IMR-90 (cell line): ENCODE results near the gene TM7SF2. TPM values are rescaled to one million over a fixed set of nuclear protein-coding genes. Genes with fewer than 3 reads are reported as not detected.

Source experiments
- ATAC-seq: fragments of 200-7000 bp; cut with Tn5 transposase; 2 replicates; pipeline ENCODE4 v1.9.1; 2020; ENCODE audit warnings: low read depth, mild to moderate bottlenecking, moderate library complexity
- BruUV-seq: library from RNA; stranded (reverse); fragments of 400-500 nt; replicated peaks from 2 replicates; lab custom pipeline; 2021; lab: Mats Ljungman, UMichigan
- CTCF ChIA-PET: fragments of 300-600 bp; formaldehyde crosslinking; extraction: SDS; loops from one replicate; lab custom pipeline; 2021; ENCODE audit warnings: antibody characterized with exemption; lab: Yijun Ruan, JAX
- POLR2A ChIA-PET: fragments of 300-600 bp; sonication (Branson Sonifier 250); formaldehyde crosslinking; loops from one replicate; lab custom pipeline; 2022; ENCODE audit warnings: antibody characterized with exemption; ENCODE audit not compliant: unreplicated experiment; lab: Charles Lee
- DNase-seq: peaks from one replicate; pipeline ENCODE4 v3.0.0; 2013
- H2AFZ ChIP-seq: replicated peaks from 2 replicates; pipeline ENCODE3; 2013; ENCODE audit warnings: low read length, mild to moderate bottlenecking; ENCODE audit not compliant: poor library complexity
- H2AK5ac ChIP-seq: 2 replicates; pipeline ENCODE4 v1.6.1; 2013; ENCODE audit warnings: low read depth, low read length, inconsistent platforms
- H2AK9ac ChIP-seq: replicated peaks from 2 replicates; pipeline ENCODE3; 2013; ENCODE audit warnings: mild to moderate bottlenecking, low read depth, low read length, moderate library complexity; ENCODE audit not compliant: poor library complexity
- H2BK120ac ChIP-seq: 2 replicates; pipeline ENCODE4 v1.6.1; 2013; ENCODE audit warnings: low read depth, low read length, inconsistent platforms
- H2BK15ac ChIP-seq: 3 replicates; pipeline ENCODE4 v1.6.1; 2013; ENCODE audit warnings: low read depth, low read length, inconsistent platforms
- H2BK20ac ChIP-seq: 2 replicates; pipeline ENCODE4 v1.6.1; 2013; ENCODE audit warnings: low read depth, mild to moderate bottlenecking, inconsistent platforms, low read length, moderate library complexity
- H2BK5ac ChIP-seq: 2 replicates; pipeline ENCODE4 v1.6.1; 2013; ENCODE audit warnings: mild to moderate bottlenecking, low read depth, low read length, inconsistent platforms; ENCODE audit not compliant: poor library complexity, severe bottlenecking
- H3K14ac ChIP-seq: replicated peaks from 2 replicates; pipeline ENCODE4 v1.6.1; 2013; ENCODE audit warnings: low read depth, low read length, inconsistent platforms
- H3K18ac ChIP-seq: 2 replicates; pipeline ENCODE4 v1.6.1; 2013; ENCODE audit warnings: low read depth, low read length, control low read depth
- H3K23ac ChIP-seq: 2 replicates; pipeline ENCODE4 v1.6.1; 2013; ENCODE audit warnings: low read depth, low read length, inconsistent platforms
- H3K27ac ChIP-seq: 2 replicates; pipeline ENCODE4 v1.5.1; 2013; ENCODE audit warnings: mild to moderate bottlenecking, control low read depth, low read length; ENCODE audit not compliant: insufficient read depth
- H3K27me3 ChIP-seq: 2 replicates; pipeline ENCODE4 v1.6.1; 2013; ENCODE audit warnings: low read length; ENCODE audit not compliant: control insufficient read depth, insufficient read depth
- H3K36me3 ChIP-seq: 2 replicates; pipeline ENCODE4 v1.6.1; 2013; ENCODE audit warnings: low read length, mixed read lengths; ENCODE audit not compliant: control insufficient read depth, insufficient read depth
- H3K4ac ChIP-seq: 2 replicates; pipeline ENCODE4 v1.6.1; 2013; ENCODE audit warnings: low read depth, low read length, inconsistent platforms
- H3K4me1 ChIP-seq: 2 replicates; pipeline ENCODE4 v1.6.1; 2013; ENCODE audit warnings: low read length, mixed read lengths; ENCODE audit not compliant: control insufficient read depth, insufficient read depth
- H3K4me2 ChIP-seq: 2 replicates; pipeline ENCODE4 v1.6.1; 2013; ENCODE audit warnings: low read depth, mild to moderate bottlenecking, control low read depth, low read length, moderate library complexity
- H3K4me3 ChIP-seq: 2 replicates; pipeline ENCODE4 v1.5.1; 2013; ENCODE audit warnings: low read depth, mild to moderate bottlenecking, control low read depth, low read length, moderate library complexity; ENCODE audit not compliant: insufficient read depth
- H3K56ac ChIP-seq: 2 replicates; pipeline ENCODE4 v1.6.1; 2013; ENCODE audit warnings: low read length, inconsistent platforms; ENCODE audit not compliant: insufficient read depth; ENCODE audit errors: extremely low read depth
- H3K79me1 ChIP-seq, 2 experiments: 2 replicates each; pipeline ENCODE4 v1.6.1; 2013; ENCODE audit warnings: low read length in 2 of 2, inconsistent platforms in 1 of 2, low read depth in 1 of 2
- H3K9ac ChIP-seq: 2 replicates; pipeline ENCODE4 v1.6.1; 2013; ENCODE audit warnings: low read depth, low read length, control low read depth
- H3K9me1 ChIP-seq: 2 replicates; pipeline ENCODE4 v1.6.1; 2013; ENCODE audit warnings: low read length, inconsistent platforms; ENCODE audit not compliant: insufficient read depth
- H3K9me3 ChIP-seq: 2 replicates; pipeline ENCODE4 v1.6.1; 2013; ENCODE audit warnings: low read length; ENCODE audit not compliant: control insufficient read depth, insufficient read depth
- H4K20me1 ChIP-seq: 2 replicates; pipeline ENCODE4 v1.6.1; 2013; ENCODE audit warnings: low read length, inconsistent platforms; ENCODE audit not compliant: insufficient read depth
- H4K5ac ChIP-seq: 2 replicates; pipeline ENCODE4 v1.6.1; 2013; ENCODE audit warnings: mild to moderate bottlenecking, low read depth, low read length, control low read depth
- H4K8ac ChIP-seq, 2 experiments: 2 replicates each; pipeline ENCODE4 v1.6.1; 2013; ENCODE audit warnings: low read depth in 2 of 2, low read length in 2 of 2, control low read depth in 1 of 2, inconsistent platforms in 1 of 2
- H4K91ac ChIP-seq: 2 replicates; pipeline ENCODE4 v1.6.1; 2013; ENCODE audit warnings: low read depth, low read length, inconsistent platforms; ENCODE audit not compliant: insufficient read depth
- BHLHE40 ChIP-seq: fragments of 150-350 bp; IDR thresholded peaks from 2 replicates; pipeline ENCODE4 v1.6.1; 2016; ENCODE audit warnings: mild to moderate bottlenecking, low read depth, low read length
- CEBPB ChIP-seq: IDR thresholded peaks from 2 replicates; pipeline ENCODE4 v1.6.1; 2012; ENCODE audit warnings: low read depth, low read length, improper control_type of control experiment
- CHD1 ChIP-seq: IDR thresholded peaks from 2 replicates; pipeline ENCODE4 v1.6.1; 2012; ENCODE audit warnings: low read depth, low read length, improper control_type of control experiment
- CTCF ChIP-seq: conservative IDR thresholded peaks from 2 replicates; pipeline ENCODE4 v1.5.1; 2012; ENCODE audit warnings: mild to moderate bottlenecking, low read depth, low read length, improper control_type of control experiment
- FOS ChIP-seq: fragments of 150-350 bp; IDR thresholded peaks from 2 replicates; pipeline ENCODE4 v1.6.1; 2016; ENCODE audit warnings: low read depth, low read length
- MAFK ChIP-seq: IDR thresholded peaks from 2 replicates; pipeline ENCODE4 v1.6.1; 2012; ENCODE audit warnings: low read depth, low read length, improper control_type of control experiment
- MAZ ChIP-seq: IDR thresholded peaks from 2 replicates; pipeline ENCODE4 v1.6.1; 2012; ENCODE audit warnings: low read depth, mild to moderate bottlenecking, low read length, improper control_type of control experiment, moderate library complexity, borderline replicate concordance
- MXI1 ChIP-seq: IDR thresholded peaks from 2 replicates; pipeline ENCODE4 v1.6.1; 2012; ENCODE audit warnings: low read depth, mild to moderate bottlenecking, low read length, moderate library complexity, borderline replicate concordance
- NFE2L2 ChIP-seq: fragments of 150-350 bp; IDR thresholded peaks from 2 replicates; pipeline ENCODE4 v1.6.1; 2016; ENCODE audit warnings: low read depth, mild to moderate bottlenecking, low read length
- POLR2A ChIP-seq: IDR thresholded peaks from 2 replicates; pipeline ENCODE4 v1.6.1; 2012; ENCODE audit warnings: mild to moderate bottlenecking, low read depth, low read length
- RAD21 ChIP-seq: IDR thresholded peaks from 2 replicates; pipeline ENCODE4 v1.6.1; 2012; ENCODE audit warnings: low read length, improper control_type of control experiment
- RCOR1 ChIP-seq: IDR thresholded peaks from 2 replicates; pipeline ENCODE4 v1.6.1; 2012; ENCODE audit warnings: mild to moderate bottlenecking, low read length, improper control_type of control experiment; ENCODE audit not compliant: insufficient replicate concordance
- RFX5 ChIP-seq: IDR thresholded peaks from 2 replicates; pipeline ENCODE4 v1.8.0; 2012; ENCODE audit warnings: low read depth, mild to moderate bottlenecking, low read length, moderate library complexity
- SMC3 ChIP-seq: fragments of 150-350 bp; IDR thresholded peaks from 2 replicates; pipeline ENCODE4 v1.6.1; 2016; ENCODE audit warnings: low read depth, mild to moderate bottlenecking, antibody characterized with exemption, low read length, moderate library complexity
- WGBS, 2 experiments: methylation state at CpG; one replicate each; pipeline versions ENCODE4 v1.1.5 to v1.1.7; 2013; ENCODE audit warnings: missing lambda C conversion rate in 2 of 2; ENCODE audit not compliant: insufficient read length in 1 of 2; ENCODE audit errors: extremely low coverage in 2 of 2; 5-methylcytosine and 5-hydroxymethylcytosine counted together
- dilution Hi-C: fragments of 300-500 bp; cut with HindIII; formaldehyde crosslinking; loops from one replicate; pipeline ENCODE4 v1.14.3; 2018; ENCODE audit warnings: low sequenced_read_pairs; ENCODE audit not compliant: unreplicated experiment
- in situ Hi-C: fragments of 300-500 bp; cut with MboI; formaldehyde crosslinking; loops from 3 replicates; pipeline ENCODE4 v1.14.3; 2019; ENCODE audit warnings: low sequenced_read_pairs, inconsistent platforms, mixed read lengths
- intact Hi-C: fragments of 100-400 bp; cut with micrococcal nuclease; formaldehyde crosslinking; loops from 2 replicates; pipeline ENCODE4 v1.10.0; 2022
- polyA plus RNA-seq, 3 experiments: library from polyadenylated mRNA; depleted of rRNA; stranded (reverse); fragments of >200 nt; gene quantifications; 2 replicates each; pipeline ENCODE4 v1.2.3, GENCODE V29; 2012; ENCODE audit warnings: low replicate concordance in 1 of 3
- total RNA-seq: library from RNA; depleted of rRNA; stranded (reverse); fragments of >200 nt; gene quantifications from 2 replicates; pipeline ENCODE4 v1.2.3, GENCODE V29; 2012
- TF ChIP-seq, protein P1 (sequence below): fragments of 150-350 bp; IDR thresholded peaks from 2 replicates; pipeline ENCODE4 v1.6.1; 2017; ENCODE audit warnings: mild to moderate bottlenecking, antibody characterized with exemption, low read length, low read depth
- TF ChIP-seq, protein P2 (sequence below): fragments of 150-350 bp; IDR thresholded peaks from 2 replicates; pipeline ENCODE4 v1.6.1; 2016; ENCODE audit warnings: low read depth, mild to moderate bottlenecking, low read length, moderate library complexity, borderline replicate concordance

TM7SF2 gene
- total and polyA plus RNA-seq, 2 of the 4 experiments (the other 2 are of a cell fraction), result 5.7 to 7.6 TPM

- in situ Hi-C loops, result no loop called here
Observed at GRCh38 chr11:65089621-65090020, 22.1 kb upstream of the TM7SF2 start.

More at GRCh38 chr11:65089621-65090020, 22.1 kb upstream of the TM7SF2 start:
- Histone ChIP-seq H3K36me3 (peaks cover 35% of the 10 kb centered on the region), H3K4me1 (peaks cover 4% of the 10 kb centered on the region; the same call in 1 of the 2 replicates), H2BK15ac (no peak overlapping the region), H4K91ac (no peak overlapping the region), H3K9me1 (no peaks in the 10 kb centered on the region), H3K18ac (no peak overlapping the region), H2AK5ac (no peak overlapping the region), H2BK20ac (no peak overlapping the region), H3K56ac (no peak overlapping the region), H3K4ac (no peak overlapping the region), H3K9me3 (no peaks in the 10 kb centered on the region), H4K20me1 (no peaks in the 10 kb centered on the region; the same call in 1 of the 2 replicates), H3K79me1 (peaks cover 16 to 18% of the 10 kb centered on the region in 2 experiments), H3K27ac (no peak overlapping the region), H3K9ac (no peak overlapping the region), H4K5ac (no peak overlapping the region), H4K8ac (no peak overlapping the region), H3K4me2 (no peak overlapping the region), H3K27me3 (no peaks in the 10 kb centered on the region), H2BK5ac (no peak overlapping the region), H3K23ac (no peak overlapping the region), H3K14ac (no peak overlapping the region), H2AFZ (no peak overlapping the region), H3K4me3 (no peak overlapping the region), H2BK120ac (no peak overlapping the region), H2AK9ac (peak overlapping the region; percentile 34)
- no peak for DNase-seq
- intact Hi-C loops, result no loop called here
- CTCF ChIA-PET, result no interaction called here
- WGBS, 2 experiments, result 100% methylated on average over 1 of the region's 4 CpGs; no CpG with 5 or more reads in 1 of the 2 experiments
- no peak for ATAC-seq
- POLR2A ChIA-PET, result no interaction called here
- TF ChIP-seq MAFK, result no peak
- TF ChIP-seq FOS, result no peak
- TF ChIP-seq, protein P1, sequence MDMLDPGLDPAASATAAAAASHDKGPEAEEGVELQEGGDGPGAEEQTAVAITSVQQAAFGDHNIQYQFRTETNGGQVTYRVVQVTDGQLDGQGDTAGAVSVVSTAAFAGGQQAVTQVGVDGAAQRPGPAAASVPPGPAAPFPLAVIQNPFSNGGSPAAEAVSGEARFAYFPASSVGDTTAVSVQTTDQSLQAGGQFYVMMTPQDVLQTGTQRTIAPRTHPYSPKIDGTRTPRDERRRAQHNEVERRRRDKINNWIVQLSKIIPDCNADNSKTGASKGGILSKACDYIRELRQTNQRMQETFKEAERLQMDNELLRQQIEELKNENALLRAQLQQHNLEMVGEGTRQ, result no peak
- TF ChIP-seq MAZ, result no peak
- no peak for TF ChIP-seq CHD1
- TF ChIP-seq CEBPB, result no peak
- TF ChIP-seq POLR2A, result no peak
- TF ChIP-seq SMC3, result no peak
- TF ChIP-seq RCOR1, result no peak
- TF ChIP-seq NFE2L2, result no peak
- TF ChIP-seq, protein P2, sequence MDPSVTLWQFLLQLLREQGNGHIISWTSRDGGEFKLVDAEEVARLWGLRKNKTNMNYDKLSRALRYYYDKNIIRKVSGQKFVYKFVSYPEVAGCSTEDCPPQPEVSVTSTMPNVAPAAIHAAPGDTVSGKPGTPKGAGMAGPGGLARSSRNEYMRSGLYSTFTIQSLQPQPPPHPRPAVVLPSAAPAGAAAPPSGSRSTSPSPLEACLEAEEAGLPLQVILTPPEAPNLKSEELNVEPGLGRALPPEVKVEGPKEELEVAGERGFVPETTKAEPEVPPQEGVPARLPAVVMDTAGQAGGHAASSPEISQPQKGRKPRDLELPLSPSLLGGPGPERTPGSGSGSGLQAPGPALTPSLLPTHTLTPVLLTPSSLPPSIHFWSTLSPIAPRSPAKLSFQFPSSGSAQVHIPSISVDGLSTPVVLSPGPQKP, result no peak
- TF ChIP-seq RAD21, result no peak
- no peak for TF ChIP-seq BHLHE40
- TF ChIP-seq MXI1, result no peak
- TF ChIP-seq RFX5, result no peak
- no peak for TF ChIP-seq CTCF
- BruUV-seq, result no TSS peak
- dilution Hi-C loops, result no loop called here
